H1 (cell line): Measurements from ENCODE around the gene ANKS1B. TPM values are rescaled to one million over a fixed set of nuclear protein-coding genes. Genes with fewer than 3 reads are reported as not detected.

ENCODE experiments used
- CTCF ChIA-PET: fragments of 300-600 bp; sonication (Branson Sonifier 250); formaldehyde crosslinking; loops from one replicate; lab custom pipeline; 2021; ENCODE audit not compliant: partially characterized antibody; lab: Charles Lee
- POLR2A ChIA-PET: fragments of 300-600 bp; sonication (Branson Sonifier 250); formaldehyde crosslinking; loops from one replicate; lab custom pipeline; 2021; ENCODE audit warnings: inconsistent platforms; ENCODE audit not compliant: partially characterized antibody; lab: Charles Lee
- DNase-seq, 2 experiments: peaks; one replicate each; pipeline versions ENCODE4 v3.0.0 to v3.0.0-alpha.2; 2010 to 2022; ENCODE audit warnings: low spot score in 2 of 2, low read depth in 1 of 2, mixed read lengths in 1 of 2
- FAIRE-seq: peaks from 2 replicates; lab custom pipeline; 2011; peaks lifted over from hg19 to GRCh38; lab: Jason Lieb, UNC
- H2AFZ ChIP-seq: 2 replicates; pipeline ENCODE4 v1.8.1; 2012; ENCODE audit warnings: low read length, inconsistent platforms
- H2AK5ac ChIP-seq: 2 replicates; pipeline ENCODE4 v1.6.1; 2013; ENCODE audit warnings: low read depth, low read length
- H2BK120ac ChIP-seq: replicated peaks from 2 replicates; pipeline ENCODE3; 2013; ENCODE audit warnings: low read depth, low read length, inconsistent platforms
- H2BK12ac ChIP-seq: 2 replicates; pipeline ENCODE4 v1.6.1; 2013; ENCODE audit warnings: low read depth, low read length
- H2BK15ac ChIP-seq: 2 replicates; pipeline ENCODE4 v1.6.1; 2013; ENCODE audit warnings: low read length
- H2BK20ac ChIP-seq: 2 replicates; pipeline ENCODE4 v1.6.1; 2013; ENCODE audit warnings: low read length
- H2BK5ac ChIP-seq: 2 replicates; pipeline ENCODE4 v1.6.1; 2013; ENCODE audit warnings: low read depth, low read length
- H3K14ac ChIP-seq: 2 replicates; pipeline ENCODE4 v1.6.1; 2013; ENCODE audit warnings: inconsistent platforms; ENCODE audit not compliant: insufficient read length
- H3K18ac ChIP-seq: 2 replicates; pipeline ENCODE4 v1.6.1; 2013; ENCODE audit warnings: low read length; ENCODE audit errors: extremely low read depth
- H3K23ac ChIP-seq: 2 replicates; pipeline ENCODE4 v1.6.1; 2013; ENCODE audit warnings: inconsistent platforms; ENCODE audit not compliant: insufficient read length
- H3K23me2 ChIP-seq: 2 replicates; pipeline ENCODE4 v1.6.1; 2013; ENCODE audit warnings: low read depth, low read length
- H3K27ac ChIP-seq: 2 replicates; pipeline ENCODE4 v1.6.1; 2011; ENCODE audit warnings: low read depth, low read length, inconsistent platforms
- H3K27me3 ChIP-seq, 4 experiments: replicated peaks in 1 of 4; 1 replicate in 1 of 4; 2 replicates in 3 of 4; pipeline versions ENCODE4 v1.6.1 to v1.8.1; 2011 to 2013; ENCODE audit warnings: low read length in 3 of 4, mild to moderate bottlenecking in 3 of 4, inconsistent platforms in 2 of 4, mixed read lengths in 2 of 4, moderate library complexity in 1 of 4; ENCODE audit not compliant: control insufficient read depth in 3 of 4, insufficient read depth in 3 of 4; ENCODE audit errors: extremely low read depth in 1 of 4
- H3K36me3 ChIP-seq, 4 experiments: 2 replicates each; pipeline versions ENCODE4 v1.6.1 to v1.8.1; 2011 to 2013; ENCODE audit warnings: mild to moderate bottlenecking in 4 of 4, low read length in 3 of 4, moderate library complexity in 2 of 4, control low read depth in 1 of 4, inconsistent platforms in 1 of 4; ENCODE audit not compliant: insufficient read depth in 4 of 4, control insufficient read depth in 2 of 4
- H3K4ac ChIP-seq: replicated peaks from 2 replicates; pipeline ENCODE3; 2013; ENCODE audit warnings: low read length, low read depth, mixed read lengths, inconsistent platforms; ENCODE audit not compliant: insufficient read length
- H3K4me1 ChIP-seq, 4 experiments: replicated peaks in 1 of 4; 1 replicate in 1 of 4; 2 replicates in 3 of 4; pipeline versions ENCODE4 v1.6.1 to v1.8.1; 2011 to 2013; ENCODE audit warnings: low read length in 3 of 4, inconsistent platforms in 2 of 4, mixed read lengths in 1 of 4; ENCODE audit not compliant: insufficient read depth in 4 of 4, control insufficient read depth in 3 of 4
- H3K4me2 ChIP-seq, 2 experiments: 2 replicates each; pipeline versions ENCODE4 v1.6.1 to v1.8.1; 2011 to 2013; ENCODE audit warnings: low read depth in 2 of 2, low read length in 2 of 2, control low read depth in 1 of 2, inconsistent platforms in 1 of 2, mild to moderate bottlenecking in 1 of 2; ENCODE audit not compliant: insufficient read depth in 1 of 2
- H3K4me3 ChIP-seq, 4 experiments: fragments of 200-600, 300-600 bp in 1 of 4; sonication (generic), shearing (Covaris generic), sonication (Bioruptor Twin) in 1 of 4; 2 replicates each; pipeline versions ENCODE4 v1.5.1 to v1.8.1; 2011 to 2016; ENCODE audit warnings: low read length in 4 of 4, low read depth in 3 of 4, control low read depth in 2 of 4, inconsistent platforms in 2 of 4, mild to moderate bottlenecking in 2 of 4, mixed read lengths in 1 of 4, moderate library complexity in 1 of 4; ENCODE audit not compliant: insufficient read depth in 2 of 4; ENCODE audit errors: extremely low read depth in 1 of 4
- H3K56ac ChIP-seq: replicated peaks from 2 replicates; pipeline ENCODE3; 2013; ENCODE audit warnings: low read depth, mild to moderate bottlenecking, mixed read lengths, low read length, inconsistent platforms; ENCODE audit not compliant: insufficient read length
- H3K79me1 ChIP-seq: 2 replicates; pipeline ENCODE4 v1.6.1; 2013; ENCODE audit warnings: low read depth, low read length, control low read depth
- H3K79me2 ChIP-seq, 2 experiments: 2 replicates each; pipeline versions ENCODE4 v1.6.1 to v1.8.1; 2012 to 2013; ENCODE audit warnings: low read length in 2 of 2, mild to moderate bottlenecking in 2 of 2, inconsistent platforms in 1 of 2; ENCODE audit not compliant: insufficient read depth in 2 of 2, control insufficient read depth in 1 of 2
- H3K9ac ChIP-seq, 4 experiments: replicated peaks in 1 of 4; 1 replicate in 1 of 4; 2 replicates in 3 of 4; pipeline versions ENCODE4 v1.6.1 to v1.8.1; 2011 to 2013; ENCODE audit warnings: low read depth in 3 of 4, low read length in 3 of 4, control low read depth in 2 of 4, mild to moderate bottlenecking in 2 of 4, moderate library complexity in 2 of 4, inconsistent platforms in 1 of 4; ENCODE audit errors: extremely low read depth in 1 of 4
- H3K9me3 ChIP-seq, 2 experiments: 2 replicates each; pipeline versions ENCODE4 v1.6.1 to v1.8.1; 2012 to 2013; ENCODE audit warnings: mild to moderate bottlenecking in 2 of 2, moderate library complexity in 2 of 2, control low read depth in 1 of 2, inconsistent platforms in 1 of 2, low read depth in 1 of 2, low read length in 1 of 2, mixed read lengths in 1 of 2; ENCODE audit not compliant: insufficient read depth in 2 of 2
- H4K20me1 ChIP-seq, 2 experiments: replicated peaks in 1 of 2; 2 replicates each; pipeline versions ENCODE3 to v1.8.1; 2011 to 2013; ENCODE audit warnings: inconsistent platforms in 2 of 2, low read length in 2 of 2, mild to moderate bottlenecking in 1 of 2; ENCODE audit not compliant: insufficient read depth in 2 of 2, control insufficient read depth in 1 of 2
- H4K5ac ChIP-seq: 2 replicates; pipeline ENCODE4 v1.6.1; 2013; ENCODE audit warnings: low read length, low read depth, mixed read lengths, inconsistent platforms; ENCODE audit not compliant: insufficient read length
- H4K8ac ChIP-seq: 2 replicates; pipeline ENCODE4 v1.8.0; 2013; ENCODE audit warnings: mild to moderate bottlenecking, moderate library complexity, low read length, inconsistent platforms; ENCODE audit not compliant: insufficient read depth; ENCODE audit errors: extremely low read depth
- H4K91ac ChIP-seq: replicated peaks from 2 replicates; pipeline ENCODE3; 2013; ENCODE audit warnings: low read length, mixed read lengths, inconsistent platforms; ENCODE audit not compliant: insufficient read length
- ASH2L ChIP-seq: fragments of 200-600, 300-600 bp; sonication (generic); IDR thresholded peaks from one replicate; pipeline ENCODE4 v1.7.1; 2017; ENCODE audit warnings: low read length
- BCL11A ChIP-seq, 2 experiments: IDR thresholded peaks; one replicate each; pipeline ENCODE4 v1.6.1; 2011; ENCODE audit warnings: low read depth in 2 of 2, low read length in 2 of 2, mild to moderate bottlenecking in 2 of 2
- CHD1 ChIP-seq: IDR thresholded peaks from 2 replicates; pipeline ENCODE4 v1.6.1; 2012; ENCODE audit warnings: low read depth, low read length, improper control_type of control experiment
- CHD2 ChIP-seq: IDR thresholded peaks from 2 replicates; pipeline ENCODE4 v1.6.1; 2012; ENCODE audit warnings: low read length, improper control_type of control experiment
- EP300 ChIP-seq, 2 experiments: IDR thresholded peaks; 1 replicate in 1 of 2; 2 replicates in 1 of 2; pipeline ENCODE4 v1.6.1; 2011 to 2012; ENCODE audit warnings: low read depth in 2 of 2, low read length in 2 of 2, mild to moderate bottlenecking in 2 of 2, borderline replicate concordance in 1 of 2, inconsistent platforms in 1 of 2, moderate library complexity in 1 of 2
- GABPA ChIP-seq: IDR thresholded peaks from 2 replicates; pipeline ENCODE4 v1.6.1; 2011; ENCODE audit warnings: mild to moderate bottlenecking, low read length, moderate library complexity, borderline replicate concordance; ENCODE audit not compliant: insufficient read depth
- JUN ChIP-seq: IDR thresholded peaks from 2 replicates; pipeline ENCODE4 v1.6.1; 2011; ENCODE audit warnings: low read depth, mild to moderate bottlenecking, improper control_type of control experiment, low read length
- JUND ChIP-seq: IDR thresholded peaks from 2 replicates; pipeline ENCODE4 v1.6.1; 2011; ENCODE audit warnings: mild to moderate bottlenecking, improper control_type of control experiment, low read length
- KDM5A ChIP-seq: fragments of 200-600 bp; IDR thresholded peaks from 2 replicates; pipeline ENCODE4 v1.7.1; 2012; ENCODE audit warnings: mild to moderate bottlenecking, low read length, inconsistent platforms, mixed read lengths
- MAFK ChIP-seq: IDR thresholded peaks from 2 replicates; pipeline ENCODE4 v1.6.1; 2012; ENCODE audit warnings: low read depth, mild to moderate bottlenecking, improper control_type of control experiment, low read length
- NRF1 ChIP-seq: IDR thresholded peaks from 2 replicates; pipeline ENCODE4 v1.6.1; 2011; ENCODE audit warnings: mild to moderate bottlenecking, low read depth, low read length, improper control_type of control experiment
- PHF8 ChIP-seq: fragments of 200-600 bp; sonication (generic); conservative IDR thresholded peaks from 2 replicates; pipeline ENCODE4 v1.7.1; 2012; ENCODE audit warnings: low read depth, mild to moderate bottlenecking, inconsistent platforms, low read length, moderate library complexity
- RFX5 ChIP-seq: IDR thresholded peaks from 2 replicates; pipeline ENCODE4 v1.6.1; 2011; ENCODE audit warnings: low read depth, low read length, improper control_type of control experiment, borderline replicate concordance
- SAP30 ChIP-seq: fragments of 300-600 bp; sonication (generic); IDR thresholded peaks from 2 replicates; pipeline ENCODE4 v1.7.1; 2012; ENCODE audit warnings: low read length, moderate library complexity, mild to moderate bottlenecking, inconsistent platforms; ENCODE audit not compliant: insufficient read depth, insufficient replicate concordance
- SIRT6 ChIP-seq: IDR thresholded peaks from one replicate; pipeline ENCODE4 v1.7.1; 2012; ENCODE audit warnings: low read length, inconsistent platforms
- SP1 ChIP-seq: IDR thresholded peaks from 2 replicates; pipeline ENCODE4 v1.6.1; 2011; ENCODE audit warnings: low read depth, low read length
- ZNF274 ChIP-seq: IDR thresholded peaks from 2 replicates; pipeline ENCODE4 v1.7.0; 2012; ENCODE audit warnings: low read length, borderline replicate concordance; ENCODE audit errors: extremely low read depth
- polyA plus RNA-seq, 7 experiments: library from polyadenylated mRNA; depleted of rRNA in 3 of 7; stranded (reverse) in 5 of 7; unstranded in 2 of 7; fragments of >200 nt in 5 of 7; fragments of 200-250 nt in 2 of 7; gene quantifications; 1 replicate in 5 of 7; 2 replicates in 1 of 7; 4 replicates in 1 of 7; pipeline versions ENCODE4 v1.2.1 to v1.2.3, GENCODE V29; 2011 to 2013; ENCODE audit warnings: missing spikeins in 2 of 7, mixed read lengths in 2 of 7
- total RNA-seq: library from RNA; stranded (reverse); fragmentation: NEBNext Ultra II Directional; extraction: Animal tissue kit (Norgen Biotek cat#: 25700); gene quantifications from 2 replicates; pipeline ENCODE4 v1.2.1, GENCODE V29; 2021

Gene ANKS1B
- total and polyA plus RNA-seq, 2 of the 8 experiments (the other 6 are each of a cell fraction or from before 2014, with no cell fraction given) = 2.7 to 6.1 TPM

- H4K8ac ChIP-seq = no peak overlapping the region
- H2AFZ ChIP-seq = no peak overlapping the region
- H3K36me3 ChIP-seq = no peaks in the 10 kb centered on the region
- H2BK15ac ChIP-seq = no peak overlapping the region
- no peaks in the 10 kb centered on the region for H3K79me2 ChIP-seq
- DNase-seq = no peak
- no peak for FAIRE-seq
- no peaks in the 10 kb centered on the region for H4K20me1 ChIP-seq
- H2BK120ac ChIP-seq = no peak overlapping the region
- no peak overlapping the region for H2AK5ac ChIP-seq
- H3K27me3 ChIP-seq = no peaks in the 10 kb centered on the region
- no peak overlapping the region for H2BK20ac ChIP-seq
- no peaks in the 10 kb centered on the region for H3K4me1 ChIP-seq
- H3K18ac ChIP-seq = no peak overlapping the region
- H3K56ac ChIP-seq = no peak overlapping the region
- H4K5ac ChIP-seq = no peak overlapping the region
- H3K23me2 ChIP-seq = no peaks in the 10 kb centered on the region
- no peak overlapping the region for H4K91ac ChIP-seq
- H3K23ac ChIP-seq = no peak overlapping the region
- no peaks in the 10 kb centered on the region for H3K9me3 ChIP-seq
- POLR2A ChIA-PET = no interaction called here
- H2BK5ac ChIP-seq = no peak overlapping the region
- no peaks in the 10 kb centered on the region for H3K79me1 ChIP-seq
- H3K4ac ChIP-seq = no peak overlapping the region
- no peak overlapping the region for H3K27ac ChIP-seq
- H3K4me3 ChIP-seq = no peak overlapping the region
- no peak overlapping the region for H3K9ac ChIP-seq
- CTCF ChIA-PET = no interaction called here
- no peak overlapping the region for H3K4me2 ChIP-seq
- H3K14ac ChIP-seq = no peak overlapping the region
- H2BK12ac ChIP-seq = no peak overlapping the region
- no peak for TF ChIP-seq SP1
- TF ChIP-seq KDM5A = no peak
- TF ChIP-seq NRF1 = no peak
- TF ChIP-seq JUN = no peak
- no peak for TF ChIP-seq SAP30
- TF ChIP-seq GABPA = no peak
- TF ChIP-seq SIRT6 = no peak
- no peak for TF ChIP-seq RFX5
- no peak for TF ChIP-seq CHD2
- TF ChIP-seq EP300 (IDR thresholded peaks at IDR 0.05; ENCODE audit: borderline replicate concordance in 1 of 2, low read depth in 2 of 2, low read length in 2 of 2) = no peak
- TF ChIP-seq MAFK = no peak
- TF ChIP-seq JUND = no peak
- TF ChIP-seq ASH2L = no peak
- no peak for TF ChIP-seq CHD1
- TF ChIP-seq BCL11A (IDR thresholded peaks at IDR 0.05; ENCODE audit: low read depth in 2 of 2, low read length in 2 of 2) = no peak
- TF ChIP-seq PHF8 = no peak
- no peak for TF ChIP-seq ZNF274
These were observed 717.7 kb downstream of the ANKS1B start for GRCh38 chr12:99267038-99267437.
